ENCODE results near the gene IGSF22.

Gene IGSF22

DNA sequence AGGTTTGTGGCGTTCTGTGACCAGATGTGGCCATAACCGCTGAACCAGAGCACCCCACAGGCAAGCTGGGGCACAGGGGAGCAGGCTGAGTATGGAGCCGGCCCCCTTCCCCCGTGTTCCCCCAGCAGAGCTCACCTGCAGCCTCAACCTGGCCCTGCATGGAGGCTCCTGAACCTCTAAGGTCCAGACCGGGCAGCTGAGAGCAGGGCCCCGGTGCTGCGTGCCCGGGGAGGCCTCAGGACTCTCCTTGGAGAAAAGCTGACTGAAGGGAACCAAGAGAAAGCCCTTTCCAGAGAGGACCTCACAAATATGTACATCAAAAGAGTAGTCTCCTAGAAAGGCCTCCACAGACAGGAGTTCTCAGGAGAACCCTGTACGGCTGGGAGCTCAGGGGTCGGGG is 17.4 kb upstream of the IGSF22 start:
- DNase-seq, result no peak

DNA sequence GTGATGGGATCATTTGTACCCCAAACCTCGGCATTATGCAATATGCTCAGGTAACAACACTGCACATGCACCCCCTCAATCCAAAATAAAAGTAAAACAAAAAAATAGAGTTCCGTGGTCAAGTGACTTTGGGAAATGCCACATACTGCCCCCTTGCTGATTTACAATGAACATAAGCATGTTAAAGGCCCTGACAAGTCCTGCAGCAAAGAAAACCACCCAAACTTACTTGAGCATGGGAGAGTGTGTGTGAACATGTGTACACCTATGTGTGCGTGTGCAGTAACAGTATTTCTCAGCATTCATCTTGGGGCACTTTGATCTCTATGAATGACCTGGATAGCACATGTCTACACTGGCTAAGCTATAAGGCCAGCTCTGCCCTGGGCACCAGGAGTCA is 15.8 kb upstream of the IGSF22 start:
- DNase-seq, result no peak

DNA sequence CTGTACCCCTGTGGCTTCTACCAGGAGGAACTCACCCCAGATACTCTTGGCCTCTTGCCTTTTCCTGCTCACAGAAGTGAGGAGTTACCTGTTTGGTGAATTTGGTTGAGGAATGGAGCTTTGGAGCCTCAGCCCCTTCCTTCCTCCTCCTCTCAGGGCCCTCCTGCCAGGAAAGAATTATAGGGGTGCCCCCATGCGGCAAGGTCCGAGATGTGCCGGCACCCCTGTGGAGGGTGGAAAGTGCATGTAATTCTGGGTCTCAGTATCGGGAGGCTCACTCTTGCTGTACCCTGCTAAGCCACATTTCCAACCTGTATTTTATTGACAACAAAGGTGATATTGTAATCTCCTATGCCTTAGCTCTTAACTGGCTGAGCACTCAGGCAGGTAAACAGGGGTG is 13.7 kb upstream of the IGSF22 start:
- no peak for DNase-seq

DNA sequence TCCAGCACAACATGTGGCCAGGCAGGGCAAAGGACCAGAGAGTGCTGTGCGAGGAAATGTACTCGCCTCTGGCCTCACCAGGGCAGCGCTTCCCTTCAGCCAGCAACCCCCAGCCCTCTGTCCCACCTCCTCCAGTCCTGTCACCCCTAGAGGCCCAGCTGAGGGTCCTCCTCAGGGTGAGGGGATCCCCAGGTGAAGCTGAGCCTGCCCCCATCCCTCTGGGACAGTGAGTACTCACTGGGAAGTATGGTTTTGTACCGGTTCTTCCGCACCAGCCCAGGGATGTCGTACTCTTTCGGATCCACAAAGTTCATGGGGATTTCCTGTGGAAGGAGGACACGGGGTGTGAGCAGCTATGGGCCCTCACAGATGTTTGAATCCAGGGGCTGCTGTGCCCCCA is 11.7 kb upstream of the IGSF22 start:
- DNase-seq, result no peak

DNA sequence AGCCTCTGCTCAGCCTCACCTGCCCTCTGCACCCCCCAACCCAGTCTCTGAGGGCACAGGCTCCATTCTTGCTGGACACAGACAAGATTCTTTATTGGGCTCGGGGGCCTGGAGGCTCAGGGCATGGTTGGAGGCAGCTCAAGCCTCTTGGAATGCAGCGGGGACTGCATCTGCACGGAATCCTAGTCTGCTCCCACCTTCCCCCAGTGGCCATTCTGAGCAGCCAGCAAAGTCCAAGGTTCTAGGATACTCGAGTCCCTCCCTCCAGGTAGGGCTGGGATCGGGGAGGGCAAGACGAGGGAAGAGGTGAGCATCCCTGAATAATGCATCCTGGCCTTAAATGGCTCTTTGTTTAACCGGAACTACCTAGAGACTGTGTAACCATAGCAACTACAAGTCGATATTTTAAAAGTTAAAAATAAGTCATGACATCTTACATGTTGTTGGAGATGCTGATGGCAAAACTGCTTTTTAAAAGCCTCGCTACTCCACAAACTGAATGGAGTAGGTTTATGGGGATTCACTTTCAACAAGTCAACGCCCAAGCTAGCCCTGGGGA is 10.7 kb upstream of the IGSF22 start:
- no peak for DNase-seq

DNA sequence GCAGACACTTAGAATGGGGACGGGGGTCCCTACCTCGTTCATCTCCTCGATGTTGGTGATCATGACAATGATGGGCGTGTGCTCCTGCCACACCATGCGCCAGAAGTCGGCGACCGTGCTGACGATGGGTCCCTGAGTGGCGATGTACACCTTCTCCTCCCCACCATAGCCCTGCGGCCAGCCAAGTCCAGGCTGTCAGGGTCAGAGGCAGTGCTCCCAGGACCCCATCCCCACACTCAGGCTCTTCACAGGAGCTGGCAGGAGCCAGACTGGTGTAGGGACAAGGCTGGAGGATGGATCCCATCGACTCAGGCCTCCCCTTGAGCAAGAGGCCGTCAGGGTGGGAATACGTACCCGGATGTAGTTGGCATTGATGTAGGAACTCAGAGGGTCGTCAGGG is 7.2 kb upstream of the IGSF22 start:
- DNase-seq, result no peak

DNA sequence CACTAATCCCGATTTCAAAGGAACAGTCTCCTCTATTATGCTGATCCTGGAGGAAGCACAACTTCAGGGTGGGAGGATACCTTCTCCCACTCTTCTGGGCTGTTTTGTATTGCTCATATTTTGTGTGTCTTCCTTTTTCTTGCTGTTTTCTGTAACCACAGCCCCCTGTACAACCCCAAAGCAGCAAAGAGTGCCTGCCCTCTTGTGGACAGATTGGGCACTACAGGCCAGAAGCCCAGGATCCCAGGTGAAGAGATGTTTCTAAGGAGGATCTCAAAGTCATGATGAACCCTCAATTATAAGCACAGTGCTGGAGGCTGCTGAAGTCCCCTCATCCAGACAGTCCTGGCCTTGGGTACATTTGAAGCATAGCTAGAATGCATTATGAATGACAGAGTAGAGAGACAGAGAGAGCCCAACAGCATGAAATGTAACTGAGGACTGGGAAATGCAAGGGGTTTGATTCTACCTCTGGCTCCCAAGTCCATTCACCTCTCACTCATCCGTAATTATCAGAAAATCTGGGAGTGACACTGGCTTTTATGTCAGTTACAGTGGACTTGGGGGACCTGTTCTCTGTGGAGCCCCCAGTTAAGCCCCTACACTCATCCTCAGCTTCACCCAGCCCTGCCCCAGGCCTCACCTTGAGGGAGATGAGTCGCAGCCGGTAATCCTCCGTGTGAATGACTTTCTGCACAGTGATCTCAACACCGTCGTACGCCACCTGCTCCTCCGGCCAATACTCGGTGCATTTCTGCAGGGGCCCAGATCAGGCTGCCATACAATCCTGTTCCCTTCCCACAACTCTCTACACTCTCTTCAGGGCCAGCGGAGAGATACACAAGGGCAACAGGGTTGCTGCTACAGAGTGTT is 6.2 kb upstream of the IGSF22 start:
- DNase-seq, result no peak

DNA sequence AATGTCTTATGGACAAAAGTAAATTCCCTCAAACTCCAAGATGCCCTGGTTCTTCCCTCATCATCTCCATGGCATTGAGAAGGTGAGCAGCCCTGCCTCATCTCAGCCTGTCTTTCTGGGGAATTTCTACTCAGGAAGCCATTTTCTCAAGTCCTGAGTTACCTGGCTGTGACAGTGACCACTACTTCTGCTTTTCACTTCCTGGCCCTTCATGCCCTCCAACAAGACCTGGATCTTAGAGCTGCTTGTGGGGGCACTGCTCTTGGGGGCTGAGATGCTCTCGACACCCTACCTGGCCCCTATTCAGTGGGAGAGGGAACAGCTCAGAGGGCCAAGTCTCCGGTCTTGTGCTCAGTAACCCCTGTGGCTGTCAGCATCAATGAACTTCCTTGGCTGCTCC is 5.5 kb upstream of the IGSF22 start:
- DNase-seq, result no peak

DNA sequence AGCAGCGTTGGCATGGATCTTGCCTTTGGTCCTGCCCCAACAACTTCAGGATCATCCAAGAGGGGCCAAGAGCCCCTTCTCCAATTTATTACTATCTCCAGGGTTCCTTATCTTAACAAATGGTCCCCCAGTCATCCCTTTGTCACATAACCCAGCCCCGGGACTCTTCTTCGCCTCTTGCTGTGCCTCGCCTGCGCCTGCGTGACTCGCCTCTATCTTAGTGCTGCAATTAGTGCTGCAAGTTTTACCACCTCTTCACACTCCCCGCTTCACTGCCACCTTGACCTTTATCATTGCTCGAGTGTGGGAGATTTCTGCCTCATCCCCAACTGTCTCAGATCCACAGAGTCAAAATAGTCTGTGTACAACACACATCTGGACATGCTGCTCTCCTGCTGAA is 4.0 kb upstream of the IGSF22 start:
- no peak for DNase-seq

DNA sequence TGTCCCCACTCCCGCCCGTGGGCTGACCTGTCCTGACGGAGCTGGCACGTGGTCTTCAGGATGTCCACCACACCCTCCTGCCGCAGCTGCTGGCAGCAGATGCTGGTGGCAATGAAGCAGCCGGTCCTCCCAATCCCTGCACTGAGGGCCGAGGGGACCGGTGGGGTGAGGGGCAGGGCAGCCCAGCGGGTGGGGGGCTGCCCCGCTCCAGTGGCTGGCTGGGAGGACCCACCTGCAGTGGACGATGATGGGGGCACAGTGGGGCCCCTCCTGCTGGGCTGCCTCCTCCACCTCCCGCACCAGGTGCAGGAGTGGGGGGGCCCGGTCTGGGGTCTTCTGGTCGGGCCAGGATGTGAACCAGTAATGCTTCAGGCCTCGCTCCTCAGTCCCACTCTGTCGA is 3.4 kb upstream of the IGSF22 start:
- no peak for DNase-seq

DNA sequence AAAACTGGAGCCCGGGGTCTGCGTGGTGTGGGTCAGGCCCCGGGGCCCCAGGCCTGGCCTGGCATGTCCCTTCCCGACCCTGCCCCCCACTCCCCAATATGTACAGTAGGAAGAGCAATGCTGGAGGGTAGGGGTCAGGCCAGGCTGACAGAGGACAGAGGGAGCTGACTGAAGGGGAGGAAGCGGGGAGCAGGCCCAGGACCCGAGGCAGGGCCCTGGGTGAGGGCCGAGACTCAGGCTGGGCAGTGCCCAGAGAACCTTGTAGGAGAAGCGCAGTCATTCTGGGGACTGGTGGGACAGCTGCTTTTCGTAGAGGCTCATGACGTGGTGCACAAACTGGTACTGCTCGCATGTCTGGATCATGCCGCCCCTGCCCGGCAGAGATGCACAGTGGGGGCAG is 2.7 kb upstream of the IGSF22 start:
- no peak for DNase-seq

DNA sequence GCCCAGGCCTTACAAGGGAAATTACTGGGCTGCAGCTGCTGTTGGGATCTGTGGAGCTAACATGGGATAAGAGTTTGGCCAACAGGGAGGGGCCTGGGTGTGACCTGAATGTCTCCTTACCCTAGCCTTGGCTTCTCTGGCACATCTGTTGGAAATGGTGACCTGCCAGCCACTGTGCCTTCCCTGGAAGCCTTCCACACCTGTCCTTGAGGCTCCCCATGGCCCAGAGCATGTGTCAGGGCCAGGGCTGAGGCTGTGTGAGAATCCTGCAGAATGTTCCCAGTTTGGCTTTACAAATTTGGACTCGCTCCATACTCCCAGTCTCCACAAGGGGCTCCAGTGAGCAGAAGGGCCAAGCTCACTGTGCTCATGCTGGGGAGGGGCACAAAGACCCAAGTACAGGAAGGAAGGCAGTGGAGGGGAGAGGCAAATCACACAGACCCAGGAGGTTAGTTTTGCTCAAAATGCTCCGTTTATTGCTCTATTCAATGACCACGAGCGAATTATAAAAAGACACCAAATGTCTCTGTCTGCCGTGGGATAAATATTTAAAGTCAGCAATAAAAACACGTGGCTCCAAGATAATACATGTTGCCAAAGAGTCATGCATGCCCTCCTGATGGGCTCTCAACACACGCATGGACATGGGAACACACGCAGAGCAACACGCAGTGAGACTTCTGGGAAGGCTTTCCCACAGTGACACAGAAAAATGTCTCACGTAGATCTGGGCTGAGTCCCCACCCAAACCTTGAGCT is 1.7 kb upstream of the IGSF22 start:
- no peak for DNase-seq

DNA sequence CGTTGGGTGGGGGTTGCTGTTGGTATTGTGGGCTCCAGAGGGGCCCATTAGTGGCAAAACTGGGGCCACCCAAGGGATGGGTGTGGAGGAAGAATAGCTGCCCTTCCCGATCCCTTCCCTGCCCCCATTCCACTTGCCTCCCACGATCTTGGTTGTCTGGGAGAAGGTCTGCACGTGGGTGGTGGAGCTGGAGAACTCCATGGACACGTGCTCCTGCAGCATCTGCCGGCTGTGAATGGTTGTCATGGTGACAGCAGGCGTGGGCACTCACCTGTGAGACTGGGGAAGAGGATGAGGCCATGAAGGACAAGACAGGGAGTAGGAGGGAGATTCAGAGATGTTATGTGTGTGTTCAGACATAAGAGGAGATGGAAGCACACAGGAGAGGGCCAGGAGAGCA is 2.0 kb downstream of the IGSF22 start:
- no peak for DNase-seq

DNA sequence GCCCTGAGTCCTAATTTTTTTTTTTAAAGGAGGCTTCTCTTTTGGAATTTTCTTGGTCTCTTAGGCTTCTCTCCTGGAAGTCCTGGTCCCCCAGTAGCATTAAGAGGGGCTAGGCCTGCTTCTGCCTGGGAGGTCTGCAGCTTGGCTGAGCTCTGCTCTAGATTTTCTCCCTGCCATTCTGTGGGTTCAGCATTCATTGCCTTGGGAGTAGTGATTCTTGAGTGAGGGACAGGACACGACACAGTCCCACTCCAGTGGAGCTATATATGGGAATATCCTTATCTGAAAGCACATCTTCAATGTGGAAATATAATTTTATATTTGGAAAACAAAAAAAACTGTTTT is 3.7 kb downstream of the IGSF22 start:
- DNase-seq, result no peak

DNA sequence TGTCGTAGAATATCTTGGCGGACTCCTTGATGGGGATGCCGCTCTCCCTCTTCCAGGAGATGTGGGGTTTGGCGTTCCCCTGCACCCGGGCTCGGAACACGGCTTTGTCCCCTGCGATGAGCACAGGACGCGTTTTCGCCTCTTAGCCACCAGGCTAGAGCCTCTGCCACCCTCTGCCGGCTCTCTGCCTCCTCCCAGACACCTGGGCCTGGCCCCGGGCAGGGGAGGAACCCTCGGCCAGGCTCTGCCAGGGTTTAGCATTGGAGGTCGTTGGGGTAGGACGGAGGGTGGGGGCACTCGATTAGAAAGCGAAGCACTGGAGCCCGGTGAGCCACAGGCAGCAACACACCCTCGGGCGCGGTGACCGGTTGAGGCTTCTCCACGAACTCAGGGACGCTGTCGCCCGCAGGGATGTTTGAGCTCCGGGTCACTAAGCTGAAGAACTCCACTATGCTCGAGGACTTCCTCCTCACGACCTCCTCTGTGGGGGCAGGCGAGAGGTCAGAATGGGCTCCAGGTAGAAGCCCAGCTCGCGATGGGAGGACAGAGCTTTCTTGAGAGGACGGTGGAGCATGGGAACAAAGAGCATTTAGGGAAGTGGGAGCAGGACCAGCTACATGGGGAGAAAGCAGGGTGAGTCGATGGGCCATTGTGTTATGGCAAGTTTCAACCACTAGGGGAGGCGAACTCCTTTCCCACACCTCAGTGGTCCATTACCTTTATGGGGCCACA is 4.3 kb downstream of the IGSF22 start:
- no peak for DNase-seq

DNA sequence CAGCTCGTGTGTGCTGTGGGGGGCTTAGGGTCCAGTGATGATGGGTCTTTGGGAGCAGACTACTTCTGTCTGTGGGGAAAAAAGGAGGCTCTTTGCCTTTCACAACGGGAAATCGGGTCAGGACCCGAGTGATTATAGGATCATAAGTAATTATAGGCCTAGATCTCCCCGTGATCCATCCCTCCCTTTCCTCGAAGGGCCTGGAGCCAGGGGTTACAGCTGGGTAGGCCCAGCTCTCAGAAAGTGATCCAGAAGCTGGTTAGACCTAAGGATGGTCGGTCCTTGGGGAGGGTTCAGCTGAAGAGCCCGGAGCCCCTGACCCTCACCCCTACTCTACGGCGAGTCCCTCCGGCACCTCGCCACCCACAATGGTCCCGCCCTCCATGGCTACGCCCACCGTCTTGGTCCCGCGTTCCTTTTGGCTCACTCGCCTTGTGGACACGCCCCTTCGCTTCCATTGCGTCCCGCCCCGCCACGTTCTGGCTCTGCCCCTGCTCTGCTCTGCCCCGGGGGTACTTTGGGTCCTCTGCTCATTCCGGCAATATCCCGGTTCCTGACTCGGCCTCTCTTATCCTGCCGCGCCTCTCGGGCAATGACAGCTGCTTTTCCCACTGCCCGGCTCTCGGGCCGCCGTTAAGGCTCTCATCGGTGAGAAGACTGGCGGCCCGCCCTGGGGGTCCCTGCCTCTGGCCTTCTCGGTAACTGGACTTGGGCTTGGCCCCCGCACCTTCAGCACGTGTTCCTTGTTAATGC is 5.0 kb downstream of the IGSF22 start:
- DNase-seq, result no peak

DNA sequence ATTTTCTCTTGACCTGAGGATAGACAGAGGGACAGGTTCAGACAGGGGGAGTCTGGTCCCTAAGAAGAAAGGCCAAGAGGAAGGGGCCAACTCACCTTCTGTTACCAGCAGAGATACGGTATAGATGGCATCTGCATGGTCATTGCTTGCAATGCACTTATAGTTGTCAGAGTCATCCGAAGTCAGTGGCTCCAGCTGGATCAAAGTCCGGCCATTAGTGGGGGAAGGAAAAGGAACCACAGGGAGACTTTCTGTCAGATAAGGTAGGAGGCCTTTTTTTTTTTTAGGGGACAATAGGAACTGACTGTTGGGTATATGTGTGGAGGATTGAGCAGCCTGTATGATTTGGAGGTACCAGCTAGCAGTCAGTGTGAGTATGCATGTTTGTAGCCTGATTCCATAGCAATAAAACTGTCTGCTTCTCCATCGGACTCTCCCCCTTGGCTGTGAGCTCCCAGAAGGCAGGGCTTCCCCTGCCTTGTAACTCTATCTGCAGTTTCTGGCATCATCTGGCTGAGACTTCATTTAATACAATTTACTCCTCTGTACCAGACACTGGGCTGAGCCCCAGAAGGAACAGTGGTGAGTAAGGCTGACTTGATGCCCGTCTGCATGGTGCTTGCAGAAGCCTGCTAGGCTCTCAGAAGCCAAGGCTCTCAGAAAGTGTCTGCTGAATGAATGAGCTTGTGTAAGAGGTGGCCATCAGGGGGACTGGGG is 5.7 kb downstream of the IGSF22 start:
- DNase-seq, result no peak

DNA sequence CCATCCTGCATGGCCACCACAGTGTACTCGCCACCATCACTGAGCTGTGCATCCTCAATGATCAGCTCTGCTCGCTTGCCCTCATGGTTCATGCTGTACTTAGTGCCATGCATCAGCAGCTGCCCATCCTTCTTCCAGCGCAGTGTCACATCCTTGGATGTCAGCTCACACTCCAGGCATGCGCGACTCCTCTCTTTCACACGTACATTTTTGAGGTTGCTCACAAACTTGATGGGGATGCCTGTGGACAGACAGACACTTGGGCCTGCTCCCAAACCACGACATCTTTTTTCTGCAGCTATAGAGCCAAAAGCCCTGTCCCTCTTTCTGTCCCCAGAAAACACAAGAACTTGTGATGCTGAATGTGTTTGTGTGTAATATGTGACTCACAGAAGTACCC is 10.5 kb downstream of the IGSF22 start:
- no peak for DNase-seq

DNA sequence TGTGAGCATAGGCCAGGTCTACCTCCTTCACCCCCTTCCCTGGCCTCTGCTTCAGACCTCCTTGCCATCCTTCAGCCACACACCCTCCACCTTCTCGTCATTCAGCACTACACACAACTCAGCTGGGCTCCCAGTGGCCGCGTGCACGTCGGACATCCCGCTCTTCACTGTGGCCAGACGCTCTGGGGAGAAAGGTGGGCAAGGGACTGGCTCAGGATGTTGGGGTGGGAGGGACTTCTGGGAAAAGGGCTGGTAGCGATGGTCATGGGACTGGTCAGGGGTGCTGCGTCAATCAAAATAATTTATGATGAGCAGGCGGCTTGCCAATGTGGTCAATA is 11.6 kb downstream of the IGSF22 start:
- no peak for DNase-seq

DNA sequence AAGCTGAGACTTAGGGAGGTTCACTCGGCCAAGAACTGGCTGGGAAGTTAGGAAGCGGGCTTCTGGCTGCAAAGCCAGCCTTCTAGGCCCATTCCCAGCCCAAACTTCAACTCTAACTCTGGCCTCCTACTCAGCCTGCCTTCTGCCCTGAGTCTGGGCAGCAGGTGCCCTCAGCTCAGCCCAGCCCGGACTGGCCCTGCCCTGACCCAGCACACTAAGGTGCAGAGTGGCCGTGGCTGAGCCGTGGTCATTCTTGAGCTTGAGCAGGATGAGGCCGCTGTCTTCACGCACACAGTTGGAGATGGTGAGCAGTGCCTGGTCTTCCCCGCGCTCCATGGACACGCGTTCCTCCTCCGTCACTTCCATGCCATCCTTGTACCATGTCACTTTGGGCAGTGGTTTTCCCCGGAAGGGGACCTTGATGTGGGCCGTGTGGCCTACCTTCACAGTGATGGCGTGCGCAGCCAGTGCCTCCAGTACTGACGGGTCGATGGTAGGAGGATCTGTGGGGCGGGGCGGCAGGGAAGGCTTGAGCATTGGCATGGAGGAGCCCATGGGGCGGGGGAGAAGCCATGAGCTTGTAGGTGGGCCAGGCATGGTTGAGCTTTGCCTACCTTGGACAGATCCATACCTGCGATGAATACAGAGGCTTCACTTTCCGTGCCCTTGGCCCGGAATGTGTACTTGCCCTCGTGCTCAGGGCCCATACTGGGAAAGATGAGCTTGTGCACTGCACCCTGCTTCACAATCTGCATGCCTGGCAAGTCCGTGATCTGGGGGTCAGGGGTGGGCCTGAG is 12.1 kb downstream of the IGSF22 start:
- DNase-seq, result no peak

DNA sequence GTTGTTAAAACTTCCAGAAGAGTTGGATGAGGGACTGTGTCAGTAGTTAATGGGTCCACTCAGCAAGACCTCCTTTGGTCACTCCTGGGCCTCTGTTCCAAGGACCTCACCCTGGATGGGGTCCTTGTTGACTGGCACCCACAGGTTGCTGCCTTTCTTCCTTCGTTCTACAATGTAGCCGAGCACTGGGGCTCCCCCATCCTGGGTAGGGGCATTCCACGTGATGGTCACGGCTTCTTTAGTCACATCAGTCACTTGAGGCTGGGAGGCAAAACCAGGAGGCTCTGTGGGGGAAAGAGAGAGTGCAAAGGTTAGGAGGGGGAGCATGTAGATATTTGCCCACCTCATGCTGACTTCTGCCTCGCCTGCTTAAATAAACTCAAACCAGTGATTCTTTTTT is 15.4 kb downstream of the IGSF22 start:
- DNase-seq, result no peak
